OCI-LY1 (cell line): ENCODE measurements around the gene MTAP.

Source experiments
- EZH2 ChIP-seq: fragments of 200-600 bp; sonication (generic), shearing (Covaris generic); IDR thresholded peaks from 2 replicates; pipeline ENCODE4 v1.8.0; 2017; ENCODE audit warnings: borderline replicate concordance, mixed run types, mild to moderate bottlenecking, antibody characterized with exemption, low read length, moderate library complexity, mixed read lengths
- TF ChIP-seq, protein P1 (sequence below): fragments of 200-600 bp; sonication (generic), shearing (Covaris generic); IDR thresholded peaks from 2 replicates; pipeline ENCODE4 v1.5.1; 2017; ENCODE audit warnings: mild to moderate bottlenecking, antibody characterized with exemption, low read length, moderate library complexity, mixed read lengths

- TF ChIP-seq, protein P1, sequence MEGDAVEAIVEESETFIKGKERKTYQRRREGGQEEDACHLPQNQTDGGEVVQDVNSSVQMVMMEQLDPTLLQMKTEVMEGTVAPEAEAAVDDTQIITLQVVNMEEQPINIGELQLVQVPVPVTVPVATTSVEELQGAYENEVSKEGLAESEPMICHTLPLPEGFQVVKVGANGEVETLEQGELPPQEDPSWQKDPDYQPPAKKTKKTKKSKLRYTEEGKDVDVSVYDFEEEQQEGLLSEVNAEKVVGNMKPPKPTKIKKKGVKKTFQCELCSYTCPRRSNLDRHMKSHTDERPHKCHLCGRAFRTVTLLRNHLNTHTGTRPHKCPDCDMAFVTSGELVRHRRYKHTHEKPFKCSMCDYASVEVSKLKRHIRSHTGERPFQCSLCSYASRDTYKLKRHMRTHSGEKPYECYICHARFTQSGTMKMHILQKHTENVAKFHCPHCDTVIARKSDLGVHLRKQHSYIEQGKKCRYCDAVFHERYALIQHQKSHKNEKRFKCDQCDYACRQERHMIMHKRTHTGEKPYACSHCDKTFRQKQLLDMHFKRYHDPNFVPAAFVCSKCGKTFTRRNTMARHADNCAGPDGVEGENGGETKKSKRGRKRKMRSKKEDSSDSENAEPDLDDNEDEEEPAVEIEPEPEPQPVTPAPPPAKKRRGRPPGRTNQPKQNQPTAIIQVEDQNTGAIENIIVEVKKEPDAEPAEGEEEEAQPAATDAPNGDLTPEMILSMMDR: no peak
- no peak for TF ChIP-seq EZH2
These were observed 4.2 kb downstream of the MTAP start for GRCh38 chr9:21806644-21807043.
